Measurements from ENCODE around the gene INPP1. TPM values are rescaled to one million over a fixed set of nuclear protein-coding genes. Genes with fewer than 3 reads are reported as not detected.

INPP1 gene
- total RNA-seq, 1 experiment from 2014 or later, result 4.3 TPM

DNA sequence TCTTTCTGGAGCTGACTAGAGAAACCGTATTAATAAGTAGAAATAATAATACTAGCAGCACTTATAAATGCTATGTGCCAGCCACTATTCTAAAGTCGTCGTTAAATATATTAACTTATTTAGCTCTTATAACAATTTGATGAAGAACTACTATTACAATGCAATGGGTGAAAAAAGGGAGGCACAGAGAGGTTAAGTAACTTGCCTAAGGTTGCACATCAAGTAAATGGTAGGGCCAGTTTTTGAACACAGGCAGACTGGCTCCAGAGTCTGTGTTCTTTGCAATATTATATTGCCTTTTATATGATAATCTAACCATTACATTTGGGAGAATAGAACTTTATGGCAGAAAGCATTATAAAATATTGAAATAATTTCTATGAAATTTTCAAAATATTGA lies 17.6 kb downstream of the INPP1 start:
- Histone ChIP-seq H4K8ac (replicated peaks; ENCODE audit: insufficient read length, low read depth, low read length) (no peak overlapping the region), H3K9me3 (ENCODE audit: control insufficient read depth, low read depth, low read length) (no peaks in the 10 kb centered on the region), H2BK20ac (ENCODE audit: low read depth, low read length, poor library complexity, severe bottlenecking) (no peak overlapping the region), H3K14ac (ENCODE audit: insufficient read depth, low read length) (no peak overlapping the region), H3K18ac (ENCODE audit: insufficient read length, low read depth, low read length) (no peak overlapping the region), H3K4me2 (ENCODE audit: insufficient read depth, insufficient read length, low read length) (no peak overlapping the region), H3K79me2 (ENCODE audit: insufficient read depth, low read length) (no peaks in the 10 kb centered on the region), H3K23me2 (ENCODE audit: insufficient read length, low read depth, low read length, poor library complexity, severe bottlenecking) (no peaks in the 10 kb centered on the region), H2BK15ac (ENCODE audit: low read depth, low read length) (no peak overlapping the region), H2AFZ (ENCODE audit: low read length) (no peak overlapping the region), H3K27me3 (ENCODE audit: insufficient read depth, low read length) (no peaks in the 10 kb centered on the region), H3K4me1 (ENCODE audit: insufficient read depth, low read length) (no peaks in the 10 kb centered on the region), H3K9ac (ENCODE audit: extremely low read depth, insufficient read length, low read length) (no peak overlapping the region), H4K91ac (ENCODE audit: insufficient read length, low read depth, low read length) (no peak overlapping the region), H2BK5ac (ENCODE audit: insufficient read length, low read length) (no peak overlapping the region), H2BK12ac (ENCODE audit: insufficient read length, low read depth, low read length) (no peak overlapping the region), H3K56ac (ENCODE audit: insufficient read length, low read depth, low read length) (no peak overlapping the region), H3K4ac (ENCODE audit: low read depth, low read length) (no peak overlapping the region), H3T11ph (ENCODE audit: low read length) (no peak overlapping the region), H2BK120ac (ENCODE audit: low read depth, low read length, poor library complexity, severe bottlenecking) (no peak overlapping the region), H3K79me1 (ENCODE audit: insufficient read depth, low read depth, low read length, poor library complexity, severe bottlenecking) (no peaks in the 10 kb centered on the region), H4K20me1 (ENCODE audit: control insufficient read depth, insufficient read depth, insufficient read length) (no peaks in the 10 kb centered on the region), H2AK5ac (ENCODE audit: insufficient read length, low read length) (no peak overlapping the region), H3K27ac (ENCODE audit: insufficient read length, low read depth, low read length) (no peak overlapping the region), H3K23ac (ENCODE audit: insufficient read length, low read depth, low read length) (no peak overlapping the region), H4K5ac (ENCODE audit: insufficient read length, low read depth, low read length) (no peak overlapping the region)
- no peak for DNase-seq
- Mint-ChIP-seq H3K36me3 (ENCODE audit: insufficient read depth in 1 of 3, low read depth in 3 of 3) (no peaks in the 10 kb centered on the region), H3K27ac (no peak overlapping the region), H3K27me3 (ENCODE audit: low read depth) (no peaks in the 10 kb centered on the region), H3K4me1 (peaks cover 8 to 11% of the 10 kb centered on the region in 2 experiments), H3K4me3 (no peak overlapping the region), H3K9me3 (no peaks in the 10 kb centered on the region)
- WGBS (ENCODE audit: extremely low coverage, insufficient read length, low lambda C conversion rate), result no CpG with 5 or more reads among the region's 3 CpGs
- TF ChIP-seq, protein P1, sequence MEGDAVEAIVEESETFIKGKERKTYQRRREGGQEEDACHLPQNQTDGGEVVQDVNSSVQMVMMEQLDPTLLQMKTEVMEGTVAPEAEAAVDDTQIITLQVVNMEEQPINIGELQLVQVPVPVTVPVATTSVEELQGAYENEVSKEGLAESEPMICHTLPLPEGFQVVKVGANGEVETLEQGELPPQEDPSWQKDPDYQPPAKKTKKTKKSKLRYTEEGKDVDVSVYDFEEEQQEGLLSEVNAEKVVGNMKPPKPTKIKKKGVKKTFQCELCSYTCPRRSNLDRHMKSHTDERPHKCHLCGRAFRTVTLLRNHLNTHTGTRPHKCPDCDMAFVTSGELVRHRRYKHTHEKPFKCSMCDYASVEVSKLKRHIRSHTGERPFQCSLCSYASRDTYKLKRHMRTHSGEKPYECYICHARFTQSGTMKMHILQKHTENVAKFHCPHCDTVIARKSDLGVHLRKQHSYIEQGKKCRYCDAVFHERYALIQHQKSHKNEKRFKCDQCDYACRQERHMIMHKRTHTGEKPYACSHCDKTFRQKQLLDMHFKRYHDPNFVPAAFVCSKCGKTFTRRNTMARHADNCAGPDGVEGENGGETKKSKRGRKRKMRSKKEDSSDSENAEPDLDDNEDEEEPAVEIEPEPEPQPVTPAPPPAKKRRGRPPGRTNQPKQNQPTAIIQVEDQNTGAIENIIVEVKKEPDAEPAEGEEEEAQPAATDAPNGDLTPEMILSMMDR (conservative IDR thresholded peaks at IDR 0.05), result no peak

All from H9 (cell line).